Right lobe of liver (tissue), 6 donors: ENCODE measurements around the gene NDUFS2. TPM values are rescaled to one million over a fixed set of nuclear protein-coding genes. Genes with fewer than 3 reads are reported as not detected.
A peak's percentile ranks its signal among the peaks of the same experiment; 100 is the strongest.

Experiments used
- ATAC-seq, 4 donors: fragments of 200-7000 bp; cut with Tn5 transposase; one replicate each; pipeline ENCODE4 v1.9.1; 2020; ENCODE audit warnings: mild to moderate bottlenecking in 4 of 4, moderate library complexity in 4 of 4
- DNase-seq, 3 donors: peaks; one replicate each; pipeline ENCODE4 v3.0.0-alpha.2; 2020
- H3K27ac ChIP-seq, 3 donors: fragments of 200-600 bp; one replicate each; pipeline ENCODE4 v1.8.0; 2022
- H3K27me3 ChIP-seq, 2 donors: fragments of 200-600 bp; one replicate each; pipeline ENCODE4 v1.8.0; 2022
- H3K36me3 ChIP-seq, 4 donors: fragments of 200-600 bp; sonication (generic) in 1 of 4; one replicate each; pipeline versions ENCODE4 v1.5.1 to v1.8.0; 2017 to 2022; ENCODE audit warnings: control low read depth in 1 of 4
- H3K4me1 ChIP-seq, 4 donors: fragments of 200-600 bp; sonication (generic) in 1 of 4; one replicate each; pipeline versions ENCODE4 v1.5.1 to v1.8.0; 2017 to 2022; ENCODE audit warnings: control low read depth in 1 of 4
- H3K4me3 ChIP-seq, 3 donors: fragments of 200-600 bp; one replicate each; pipeline ENCODE4 v1.8.0; 2022
- H3K9me3 ChIP-seq, 4 donors: fragments of 200-600 bp; sonication (generic) in 1 of 4; one replicate each; pipeline versions ENCODE4 v1.5.1 to v1.8.0; 2017 to 2022; ENCODE audit warnings: control low read depth in 1 of 4
- POLR2A ChIP-seq: fragments of 450-650 bp; IDR thresholded peaks from one replicate; pipeline ENCODE4 v1.6.1; 2017; ENCODE audit warnings: antibody characterized with exemption, mild to moderate bottlenecking
- WGBS: methylation state at CpG from one replicate; pipeline ENCODE4 v1.1.6; 2018; ENCODE audit warnings: low coverage, low lambda C conversion rate; ENCODE audit not compliant: insufficient coverage; ENCODE audit errors: missing lambda C conversion rate; 5-methylcytosine and 5-hydroxymethylcytosine counted together
- intact Hi-C, 2 donors: fragments of 100-400 bp; cut with DNase I; formaldehyde crosslinking; loops; one replicate each; pipeline versions ENCODE4 v1.11.2 to v1.14.1; 2022
- total RNA-seq, 6 experiments: library from RNA; depleted of rRNA in 2 of 6; stranded (reverse); fragments of >200 nt in 2 of 6; fragmentation: NEBNext Ultra II Directional in 3 of 6; extraction: Animal tissue kit (Norgen Biotek cat#: 25700) in 3 of 6; gene quantifications; one replicate each; pipeline versions ENCODE4 v1.1.0 to v1.2.4, GENCODE V29; 2016 to 2023
- TF ChIP-seq, protein P1 (sequence below), 4 donors: fragments of 200-600 bp in 3 of 4; fragments of 450-650 bp in 1 of 4; IDR thresholded peaks; one replicate each; pipeline versions ENCODE4 v1.5.1 to v1.8.0; 2016 to 2022; ENCODE audit warnings: antibody characterized with exemption in 4 of 4, mild to moderate bottlenecking in 2 of 4
- donor health status: DM: no; HTN: yes; CAD: no.
- donor health status: DM: no; HTN: no; CAD: no.
- donor health status: DM: no; HTN: no; CAD: no.
- donor health status: DM: no; HTN: yes; CAD: no.
- donor health status: DM: no; HTN: yes; CAD: no.

NDUFS2 gene
- total RNA-seq, 6 experiments from 2014 or later: 91.1 to 157 (median 107) TPM

DNA sequence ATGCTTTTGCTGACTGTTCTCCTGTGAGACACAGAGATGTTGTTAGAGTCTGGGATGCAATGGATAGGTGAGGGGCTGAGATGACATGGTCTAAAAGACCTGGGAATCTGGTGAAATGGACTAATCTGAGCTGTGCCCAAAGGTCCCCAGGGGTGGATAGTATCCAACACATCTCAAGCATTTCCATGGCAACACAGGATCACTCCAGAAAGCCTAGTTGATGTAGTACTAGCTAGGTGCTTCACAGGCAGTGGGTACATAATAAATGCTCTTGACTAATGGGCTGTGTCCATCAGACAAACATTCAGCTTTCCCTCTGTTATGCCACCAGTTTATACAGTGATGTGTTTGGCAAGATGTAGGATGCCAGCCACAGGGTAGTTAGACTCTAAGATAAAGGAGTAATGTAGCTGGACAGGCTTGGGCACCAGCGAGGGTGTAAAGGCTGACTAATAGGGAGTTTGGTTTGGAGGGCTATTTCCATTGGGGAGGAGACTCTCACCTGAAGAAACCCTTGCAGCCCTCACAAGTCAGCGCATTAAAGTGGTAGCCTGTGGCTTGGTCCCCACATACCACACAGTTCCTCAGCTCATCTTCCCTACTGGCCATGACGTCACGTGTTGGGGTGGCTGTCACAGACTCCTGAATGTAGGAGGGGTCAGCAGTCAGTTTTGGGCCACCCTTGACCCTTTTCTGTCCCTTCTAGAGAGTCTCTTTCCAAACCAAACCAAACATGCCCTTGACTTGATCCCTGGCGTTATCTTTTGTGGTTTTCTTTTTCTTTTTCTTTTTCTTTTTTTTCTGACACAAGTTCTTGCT, 34.0 kb downstream of the NDUFS2 start:
- Histone ChIP-seq H3K27ac (peak overlapping the region in 2 of 3 donors; percentile 90 to 98), H3K27me3 (no peaks in the 10 kb centered on the region), H3K4me3 (peak overlapping the region; percentile 38 to 73 (median 72)), H3K36me3 (peaks cover 0 to 44% (median 15%) of the 10 kb centered on the region in 4 donors), H3K4me1 (peaks cover 0 to 7% (median 0%) of the 10 kb centered on the region in 4 donors), H3K9me3 (no peaks in the 10 kb centered on the region)
- intact Hi-C loops: loop anchor here (10.0 kb wide), 2 partner anchors 49 to 59 kb away; no protein-coding TSS in a partner anchor
- 35% methylated on average over 2 of the region's 5 CpGs for WGBS
- TF ChIP-seq POLR2A: no peak
- TF ChIP-seq, protein P1, sequence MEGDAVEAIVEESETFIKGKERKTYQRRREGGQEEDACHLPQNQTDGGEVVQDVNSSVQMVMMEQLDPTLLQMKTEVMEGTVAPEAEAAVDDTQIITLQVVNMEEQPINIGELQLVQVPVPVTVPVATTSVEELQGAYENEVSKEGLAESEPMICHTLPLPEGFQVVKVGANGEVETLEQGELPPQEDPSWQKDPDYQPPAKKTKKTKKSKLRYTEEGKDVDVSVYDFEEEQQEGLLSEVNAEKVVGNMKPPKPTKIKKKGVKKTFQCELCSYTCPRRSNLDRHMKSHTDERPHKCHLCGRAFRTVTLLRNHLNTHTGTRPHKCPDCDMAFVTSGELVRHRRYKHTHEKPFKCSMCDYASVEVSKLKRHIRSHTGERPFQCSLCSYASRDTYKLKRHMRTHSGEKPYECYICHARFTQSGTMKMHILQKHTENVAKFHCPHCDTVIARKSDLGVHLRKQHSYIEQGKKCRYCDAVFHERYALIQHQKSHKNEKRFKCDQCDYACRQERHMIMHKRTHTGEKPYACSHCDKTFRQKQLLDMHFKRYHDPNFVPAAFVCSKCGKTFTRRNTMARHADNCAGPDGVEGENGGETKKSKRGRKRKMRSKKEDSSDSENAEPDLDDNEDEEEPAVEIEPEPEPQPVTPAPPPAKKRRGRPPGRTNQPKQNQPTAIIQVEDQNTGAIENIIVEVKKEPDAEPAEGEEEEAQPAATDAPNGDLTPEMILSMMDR (IDR thresholded peaks at IDR 0.05): no peak
- DNase-seq (no peak), ATAC-seq (peak in 2 of 4 donors; percentile 5 to 7)

DNA sequence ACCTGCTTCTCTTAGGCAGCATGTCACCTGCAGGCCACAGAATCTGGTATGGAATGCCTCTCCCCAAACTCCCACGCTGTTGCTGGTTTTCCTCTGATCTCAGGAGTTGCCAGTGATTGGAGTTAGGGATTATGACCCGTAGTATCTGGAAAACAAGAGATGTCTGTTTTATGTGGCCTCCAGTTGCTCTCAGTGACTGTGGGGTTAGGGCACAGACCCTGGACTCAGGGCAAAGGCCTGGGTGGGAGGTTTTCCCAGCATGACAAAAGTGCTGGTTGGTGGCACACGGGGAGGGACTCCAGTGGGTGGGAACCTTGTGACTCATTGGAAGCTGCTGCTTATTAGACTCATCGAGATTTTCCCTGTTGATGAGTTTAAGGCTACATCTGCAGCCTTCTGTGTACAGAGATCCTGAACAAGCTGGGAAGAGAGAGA, 35.9 kb downstream of the NDUFS2 start, which contains the start of gene NR1I3:
NR1I3 (minus strand) TSS at position 165 of the 435 bp plus-strand sequence. CDS start 1,638 bp downstream, outside the sequence.
- ATAC-seq (peak; percentile 90 to 99 (median 96)), DNase-seq (peak; percentile 81 to 96 (median 94))
- H3K9me3 ChIP-seq: no peaks in the 10 kb centered on the region
- peaks cover 0 to 25% (median 6%) of the 10 kb centered on the region in 4 donors for H3K36me3 ChIP-seq
- peak within 1 kb of the TSS; percentile 38 to 73 (median 72) for H3K4me3 ChIP-seq
- H3K4me1 ChIP-seq: peaks cover 0 to 7% (median 0%) of the 10 kb centered on the region in 4 donors
- 20% methylated on average over 4 of the region's 4 CpGs for WGBS
- H3K27me3 ChIP-seq: no peaks in the 10 kb centered on the region
- TF ChIP-seq, protein P1 (IDR thresholded peaks at IDR 0.05): no peak
- peak; percentile 79 for TF ChIP-seq POLR2A
- peak within 1 kb of the TSS; percentile 73 to 98 (median 90) for H3K27ac ChIP-seq
- intact Hi-C loops: loop anchor here (10.0 kb wide), 2 partner anchors 47 to 57 kb away; no protein-coding TSS in a partner anchor

DNA sequence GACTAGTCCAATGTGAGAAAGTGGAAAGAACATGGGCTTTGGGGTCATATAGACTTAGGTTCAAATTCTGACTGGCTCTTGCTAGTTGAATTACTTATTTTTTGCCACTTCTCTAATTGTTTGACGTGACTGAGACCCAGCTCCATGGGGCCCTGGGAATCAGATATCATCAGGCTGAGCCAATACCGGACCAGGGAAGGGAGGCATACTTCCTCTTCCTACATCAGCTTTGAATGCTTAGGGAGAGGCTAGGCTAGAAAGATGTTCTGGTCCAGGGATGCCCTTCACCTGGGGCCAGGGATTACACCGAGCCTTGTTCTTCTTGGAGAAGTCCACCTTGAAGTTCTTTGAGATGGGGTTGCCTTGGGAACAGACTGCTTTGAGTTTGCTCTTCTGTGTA, 39.5 kb downstream of the NDUFS2 start:
- TF ChIP-seq, protein P1 (IDR thresholded peaks at IDR 0.05): no peak
- TF ChIP-seq POLR2A: no peak
- Histone ChIP-seq H3K9me3 (no peaks in the 10 kb centered on the region), H3K27ac (no peak overlapping the region), H3K4me1 (peaks cover 0 to 19% (median 2%) of the 10 kb centered on the region in 4 donors), H3K27me3 (no peaks in the 10 kb centered on the region), H3K4me3 (no peak overlapping the region), H3K36me3 (no peaks in the 10 kb centered on the region)
- ATAC-seq: no peak
- 83% methylated on average over 3 of the region's 3 CpGs for WGBS
- DNase-seq: no peak
- intact Hi-C loops: no loop called here

DNA sequence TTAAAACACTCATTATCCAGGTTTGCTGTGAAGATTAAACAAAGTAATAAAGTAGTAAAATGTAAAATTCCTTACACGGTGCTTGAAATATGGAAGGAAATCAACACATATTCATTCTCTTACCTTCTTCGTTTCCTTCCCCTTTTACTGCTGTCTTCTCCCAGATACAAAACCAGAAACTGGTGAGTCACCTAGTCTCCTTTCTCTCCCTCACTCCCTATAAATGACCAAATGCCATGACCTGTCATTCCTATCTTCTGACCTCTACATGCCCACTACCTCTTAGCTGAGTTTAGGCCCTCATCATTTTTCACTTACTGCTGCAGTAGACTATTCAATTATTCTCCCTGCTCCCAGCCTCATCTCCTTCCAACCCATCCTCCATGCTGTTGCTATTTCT, 40.1 kb downstream of the NDUFS2 start:
- no peaks in the 10 kb centered on the region for H3K27me3 ChIP-seq
- peaks cover 0 to 19% (median 2%) of the 10 kb centered on the region in 4 donors for H3K4me1 ChIP-seq
- H3K27ac ChIP-seq: no peak overlapping the region
- DNase-seq (no peak), ATAC-seq (no peak)
- no peaks in the 10 kb centered on the region for H3K36me3 ChIP-seq
- no peak overlapping the region for H3K4me3 ChIP-seq
- WGBS: 63% methylated on average over 2 of the region's 2 CpGs
- H3K9me3 ChIP-seq: no peaks in the 10 kb centered on the region
- no peak for TF ChIP-seq POLR2A
- TF ChIP-seq, protein P1 (IDR thresholded peaks at IDR 0.05): no peak
- intact Hi-C loops: no loop called here
